Measurements from ENCODE around the gene RIMS4.

RIMS4 gene

GRCh38 chr20:44759595-44759994 is 50.8 kb downstream of the RIMS4 start:
- no peak for DNase-seq

GRCh38 chr20:44758247-44759101 is 51.9 kb downstream of the RIMS4 start:
- no peak for DNase-seq

GRCh38 chr20:44756956-44757355 is 53.4 kb downstream of the RIMS4 start:
- no peak for DNase-seq

GRCh38 chr20:44756011-44756688 is 54.2 kb downstream of the RIMS4 start:
- DNase-seq, result no peak

GRCh38 chr20:44754554-44754953 is 55.8 kb downstream of the RIMS4 start:
- DNase-seq, result no peak

- no peak for DNase-seq
Measured at GRCh38 chr20:44752099-44752931, 58.0 kb downstream of the RIMS4 start.

GRCh38 chr20:44750081-44750805 is 60.1 kb downstream of the RIMS4 start:
- no peak for DNase-seq

- no peak for DNase-seq
Measured at GRCh38 chr20:44748005-44748370, 62.4 kb downstream of the RIMS4 start.

GRCh38 chr20:44747166-44748004 is 63.0 kb downstream of the RIMS4 start:
- peak; percentile 39 for DNase-seq

GRCh38 chr20:44746367-44747165 is 63.8 kb downstream of the RIMS4 start:
- DNase-seq, result no peak

GRCh38 chr20:44745598-44746366 is 64.6 kb downstream of the RIMS4 start, which contains the start of gene KCNK15:
Gene KCNK15, plus strand, starts transcription at chr20:44745865. Its CDS starts 46 bp downstream, at chr20:44745911.
- no peak for DNase-seq

GRCh38 chr20:44745122-44745597 is 65.2 kb downstream of the RIMS4 start:
- no peak for DNase-seq

- DNase-seq, result no peak
Measured at GRCh38 chr20:44743916-44744655, 66.3 kb downstream of the RIMS4 start.

- no peak for DNase-seq
Measured at GRCh38 chr20:44743080-44743701, 67.2 kb downstream of the RIMS4 start.

- DNase-seq, result no peak
Measured at GRCh38 chr20:44742304-44743079, 67.9 kb downstream of the RIMS4 start.

- DNase-seq, result peak; percentile 79
Measured at GRCh38 chr20:44739942-44740341, 70.4 kb downstream of the RIMS4 start.

- peak; percentile 78 for DNase-seq
Measured at GRCh38 chr20:44738813-44739477, 71.4 kb downstream of the RIMS4 start.
